NOMO-1 treated with dmso at 0.1 percent for 144 hours (cell line): ENCODE data around the gene RCOR2.

Experiments used
- DNase-seq: peaks from one replicate; lab custom pipeline; 2025; ENCODE audit not compliant: unreplicated experiment; lab: John Stamatoyannopoulos, UW

The RCOR2 gene

DNA sequence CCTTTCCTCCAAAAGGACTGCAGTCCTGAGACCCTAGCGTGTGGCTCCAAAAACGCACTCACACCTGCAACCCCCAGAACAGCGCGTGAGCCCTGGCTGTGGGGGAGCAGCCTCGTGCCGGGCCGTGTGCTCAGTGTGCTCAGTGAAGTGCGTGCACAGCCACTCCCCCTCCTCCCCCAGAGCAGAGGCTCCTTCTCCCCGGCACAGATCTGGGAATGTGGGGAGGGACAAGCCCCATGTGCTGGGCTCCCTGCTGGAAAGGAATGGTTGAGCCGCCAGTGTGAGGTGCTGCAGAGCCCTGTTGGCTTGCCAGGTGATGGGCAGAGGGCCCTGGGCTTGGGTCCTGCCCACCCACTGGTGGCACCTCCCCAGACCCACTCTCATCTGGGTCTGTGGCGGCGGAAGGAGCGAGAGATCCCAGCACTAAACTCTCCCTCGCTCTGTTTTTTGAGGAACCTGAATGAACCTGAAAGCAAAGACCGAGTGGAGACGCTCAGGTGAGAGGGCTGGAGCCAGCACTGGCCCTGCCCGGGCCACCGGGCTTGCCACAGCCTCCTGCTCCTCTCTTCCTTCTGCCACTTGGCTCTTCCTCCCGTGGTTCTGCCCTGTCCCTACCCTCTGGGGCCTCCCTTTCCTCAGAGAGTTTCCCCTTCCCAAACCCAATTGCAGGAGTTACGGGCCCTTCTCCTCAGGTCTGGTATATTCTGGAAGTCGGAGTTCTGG lies 9.0 kb downstream of the RCOR2 start:
- DNase-seq: no peak

DNA sequence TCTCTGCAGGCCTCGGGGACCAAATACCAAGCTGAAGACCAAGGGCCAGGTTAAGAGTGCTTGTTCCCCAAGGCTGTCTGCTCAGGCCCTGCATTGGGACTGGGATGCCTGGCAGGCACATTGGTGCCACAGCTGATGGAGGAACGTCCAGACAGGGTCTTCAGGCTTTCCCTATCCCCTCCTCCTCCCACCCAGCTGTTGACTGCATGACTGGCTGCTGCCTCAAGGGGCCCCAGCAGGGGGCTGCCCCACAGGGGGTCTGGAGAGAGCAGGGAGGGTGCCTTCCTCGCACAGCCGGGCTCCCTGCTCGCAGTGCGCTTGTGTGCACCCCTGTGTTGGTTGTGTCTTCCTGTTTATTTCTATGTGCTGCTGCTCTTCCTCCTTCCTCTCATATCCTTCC lies 9.9 kb downstream of the RCOR2 start:
- DNase-seq: no peak

DNA sequence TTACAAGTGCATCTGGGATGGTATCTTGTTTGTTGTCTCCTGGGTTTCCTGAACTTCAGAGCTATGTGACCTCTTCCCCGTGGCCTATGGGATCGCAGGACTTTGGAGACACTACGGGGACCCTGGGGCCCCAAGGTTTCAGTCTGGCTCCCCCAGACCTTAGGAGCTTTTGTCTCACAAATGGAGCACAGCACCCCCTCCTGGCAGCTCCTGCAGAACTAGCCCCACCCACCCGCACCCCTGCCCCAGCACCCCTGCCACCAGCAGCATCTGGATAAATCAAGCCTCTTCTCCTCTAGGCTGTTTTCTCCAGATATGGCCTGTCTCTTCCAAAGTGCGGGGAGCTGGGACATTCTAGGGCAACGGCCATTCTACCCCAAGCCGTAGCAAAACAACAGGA lies 10.4 kb downstream of the RCOR2 start:
- no peak for DNase-seq

DNA sequence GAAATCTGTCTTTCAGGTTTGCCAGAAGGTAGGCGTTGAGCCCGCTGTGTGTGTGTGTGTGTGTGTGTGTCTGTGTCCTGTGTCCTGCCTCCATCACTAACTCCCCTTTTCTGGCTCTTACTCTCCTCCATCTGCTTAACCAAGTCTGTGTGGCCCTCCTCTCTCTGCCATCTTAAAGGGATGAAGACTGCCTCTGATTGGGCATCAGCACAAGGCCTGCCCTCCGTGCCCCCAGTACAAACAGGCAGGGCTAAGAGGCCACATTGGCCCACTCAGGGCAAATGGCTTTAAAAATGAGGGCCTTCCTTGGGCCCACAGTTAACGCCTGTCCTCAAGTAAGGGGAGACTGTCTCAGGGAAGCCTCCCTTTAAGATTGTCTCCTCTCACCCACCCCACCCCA lies 10.9 kb downstream of the RCOR2 start:
- no peak for DNase-seq

DNA sequence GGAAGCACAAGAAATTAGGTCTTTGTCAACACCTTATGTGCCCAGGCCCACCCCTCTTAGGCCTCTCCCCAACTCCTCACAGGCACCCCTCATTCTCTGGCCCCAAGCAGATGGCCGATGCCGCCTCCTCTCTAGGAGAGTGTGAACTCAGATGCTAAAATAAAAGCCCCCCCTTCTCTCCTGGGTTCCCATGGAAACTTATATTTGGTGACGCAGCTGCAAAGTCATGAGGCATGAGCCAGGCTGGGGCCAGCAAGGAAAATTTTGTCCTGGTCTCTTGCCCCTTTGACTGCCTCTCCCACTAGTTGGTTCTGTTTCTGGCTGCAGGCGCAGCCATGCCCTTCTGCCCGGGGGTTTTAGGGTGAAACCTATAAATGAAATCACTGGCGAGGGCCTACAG lies 11.8 kb downstream of the RCOR2 start:
- DNase-seq: no peak

DNA sequence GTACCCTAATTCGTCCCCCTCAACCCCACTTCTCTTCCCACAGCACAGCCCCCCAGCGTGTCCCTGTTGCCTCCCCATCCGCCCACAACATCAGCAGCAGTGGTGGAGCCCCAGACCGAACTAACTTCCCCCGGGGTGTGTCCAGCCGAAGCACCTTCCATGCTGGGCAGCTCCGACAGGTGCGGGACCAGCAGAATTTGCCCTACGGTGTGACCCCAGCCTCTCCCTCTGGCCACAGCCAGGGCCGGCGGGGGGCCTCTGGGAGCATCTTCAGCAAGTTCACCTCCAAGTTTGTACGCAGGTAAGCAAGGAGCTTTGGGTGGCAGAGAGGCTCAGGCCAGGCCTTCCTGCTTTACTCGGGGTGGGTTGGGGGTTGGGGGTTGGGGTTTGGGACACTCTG lies 12.2 kb downstream of the RCOR2 start:
- no peak for DNase-seq

DNA sequence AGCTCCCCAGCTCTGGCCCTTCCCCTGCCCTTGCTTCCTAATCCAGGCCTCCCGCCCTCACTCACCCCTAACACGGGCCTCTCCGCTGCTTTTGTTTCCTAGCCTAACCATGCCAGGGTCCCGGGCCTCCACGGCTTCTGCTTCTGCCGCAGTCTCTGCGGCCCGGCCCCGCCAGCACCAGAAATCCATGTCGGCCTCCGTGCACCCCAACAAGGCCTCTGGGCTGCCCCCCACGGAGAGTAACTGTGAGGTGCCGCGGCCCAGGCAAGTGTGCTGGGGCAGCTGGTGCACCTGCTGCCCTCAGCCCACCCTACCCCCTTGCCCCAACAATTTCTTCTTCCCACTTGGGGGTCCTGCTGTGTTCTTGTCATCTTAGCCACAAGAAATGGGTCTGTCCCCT lies 13.1 kb downstream of the RCOR2 start:
- DNase-seq: no peak

DNA sequence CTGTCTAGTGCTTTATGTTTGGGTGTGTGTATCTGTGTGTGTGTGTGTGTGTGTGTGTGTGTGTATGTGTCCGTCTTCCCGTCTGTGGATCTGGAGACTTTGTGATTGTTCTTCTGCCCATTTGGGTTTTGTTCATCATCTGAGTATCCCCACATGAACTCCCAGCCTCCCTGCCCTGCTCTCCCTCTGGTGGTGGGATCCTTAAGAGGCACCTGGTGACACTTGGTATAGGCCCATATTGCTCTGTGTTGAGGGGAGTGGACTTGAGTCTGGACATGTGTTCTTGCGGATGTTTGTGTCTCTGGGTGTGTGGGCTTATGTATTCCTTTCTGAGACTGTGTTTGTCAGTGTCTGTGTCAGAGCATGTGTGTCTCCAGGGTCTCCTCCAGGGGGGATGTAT lies 15.3 kb downstream of the RCOR2 start:
- DNase-seq: no peak

DNA sequence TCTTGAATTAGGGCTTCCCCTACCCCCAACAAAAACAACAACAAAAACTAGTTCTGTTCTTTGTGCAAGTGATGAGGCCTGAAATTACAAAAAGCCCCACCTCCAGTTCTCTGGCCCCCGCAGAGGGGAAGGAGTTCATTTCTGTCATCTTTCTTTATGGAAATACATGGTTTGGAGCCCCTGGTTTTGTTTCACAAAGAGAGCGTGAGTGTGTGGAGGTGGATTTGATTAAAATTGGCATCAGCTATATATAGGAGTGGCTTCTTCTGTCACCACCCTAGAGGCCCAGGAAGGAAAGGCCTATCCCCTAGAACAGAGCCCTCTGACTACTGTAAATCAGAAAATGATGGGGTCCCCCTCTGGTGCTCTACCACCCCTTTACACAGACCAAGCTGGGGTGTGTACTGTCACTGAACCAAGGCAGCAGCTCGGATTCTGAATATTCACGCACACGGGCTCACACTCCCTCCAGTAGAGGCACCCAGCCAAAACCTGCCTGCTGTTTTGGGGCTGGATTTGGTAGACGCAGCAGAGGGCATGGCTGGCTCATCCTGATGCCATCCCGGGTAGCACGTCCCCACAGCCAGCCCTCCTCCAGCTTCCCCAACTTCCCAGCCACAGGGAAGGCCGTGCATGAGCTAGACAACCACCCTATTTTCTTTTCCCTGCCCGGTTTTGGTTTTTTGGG lies 19.4 kb downstream of the RCOR2 start:
- DNase-seq: no peak

DNA sequence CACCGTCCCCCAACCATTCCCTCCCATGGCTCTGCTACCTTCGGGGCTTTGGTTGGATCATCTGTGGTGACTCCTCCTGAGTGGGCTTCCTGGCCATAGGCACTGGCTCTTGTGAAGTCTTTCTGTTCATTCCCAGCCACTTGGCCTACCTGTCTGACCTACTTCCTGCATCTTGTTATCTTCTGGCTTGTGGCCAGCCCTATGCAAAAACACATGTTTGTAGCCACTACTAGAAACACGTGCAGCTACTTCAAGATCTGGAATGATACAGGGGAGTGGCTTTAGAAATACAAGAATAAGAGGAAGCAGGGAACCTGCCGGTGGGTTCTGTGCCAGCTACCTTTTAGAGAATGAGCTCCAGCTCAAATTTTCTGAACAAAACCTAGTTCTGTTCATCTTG lies 20.9 kb downstream of the RCOR2 start:
- DNase-seq: no peak

DNA sequence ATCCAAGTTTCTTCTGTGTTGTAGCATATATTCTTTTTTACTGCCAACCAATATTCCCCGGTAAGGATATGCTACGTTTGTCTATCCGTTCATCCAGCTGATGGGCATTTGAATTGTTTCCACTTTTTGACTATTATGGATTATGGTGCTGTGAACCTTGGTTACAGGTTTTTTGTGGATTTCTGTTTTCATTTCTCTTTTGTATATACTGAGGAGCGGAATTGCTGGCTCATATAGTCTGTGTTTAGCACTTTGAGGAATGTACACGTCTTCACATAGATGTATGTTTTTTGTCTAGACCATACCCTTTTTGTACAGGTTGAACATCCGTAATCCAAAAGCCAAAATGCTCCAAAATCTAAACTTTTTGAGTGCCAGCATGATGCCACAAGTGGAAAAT lies 23.6 kb downstream of the RCOR2 start:
- no peak for DNase-seq

DNA sequence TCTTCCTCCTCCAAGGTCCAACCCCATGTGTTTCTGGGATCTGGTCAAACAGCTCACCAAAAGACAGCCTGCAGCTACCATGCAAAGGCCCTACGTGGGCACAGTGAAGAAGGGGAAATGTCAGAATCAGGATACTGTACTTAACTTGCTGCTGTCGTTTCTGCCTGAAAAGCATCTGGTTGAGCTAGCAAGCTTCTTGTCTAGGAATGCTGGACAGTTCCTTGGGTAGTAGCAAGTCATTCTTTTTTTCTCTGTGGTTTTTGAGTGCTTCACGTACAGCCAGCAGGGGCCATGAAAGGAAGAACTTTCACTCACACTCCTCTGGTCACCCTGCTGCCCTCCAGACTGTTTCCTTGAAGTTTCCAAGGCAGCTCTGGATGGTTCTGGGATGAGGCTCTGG lies 24.7 kb downstream of the RCOR2 start:
- DNase-seq: no peak

DNA sequence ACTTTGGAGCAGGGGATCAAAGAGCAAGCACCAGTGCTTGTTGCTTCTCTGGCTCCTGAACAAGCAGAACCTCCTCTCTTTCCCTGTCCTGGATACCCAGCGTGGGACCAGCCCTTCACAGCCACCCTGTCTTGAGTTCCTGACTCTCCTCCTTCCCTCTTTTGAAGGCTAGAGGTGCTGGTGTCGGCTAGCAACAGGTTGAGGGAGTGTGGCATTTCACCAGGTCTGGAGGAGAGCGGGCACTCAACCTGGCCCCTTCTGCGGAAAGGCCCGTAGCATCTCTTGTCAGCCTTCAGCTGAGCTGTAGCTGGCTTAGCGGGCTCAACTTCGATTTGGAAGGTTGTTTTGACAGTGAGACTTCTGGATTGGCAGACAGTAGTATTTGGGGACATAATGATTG lies 26.6 kb downstream of the RCOR2 start:
- no peak for DNase-seq

DNA sequence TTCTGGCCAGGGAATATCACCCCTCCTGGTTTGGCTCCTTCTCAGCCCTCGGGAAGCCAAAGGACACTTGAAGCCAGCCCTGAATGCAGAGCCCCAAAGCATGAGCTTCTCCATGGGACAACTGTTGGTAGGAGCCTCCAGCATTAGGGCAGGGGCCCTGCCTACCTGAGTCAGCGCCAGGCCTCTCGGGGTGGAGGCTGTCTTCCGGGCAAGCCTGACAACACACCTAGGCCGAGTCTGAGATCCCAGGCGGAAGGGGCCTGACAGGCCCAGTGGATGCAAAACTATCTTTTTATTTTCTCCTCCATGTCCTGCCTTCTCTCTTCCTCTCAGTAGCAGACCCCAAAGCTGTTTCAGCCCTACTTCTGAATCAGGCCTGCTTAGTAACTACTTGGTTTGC lies 27.6 kb downstream of the RCOR2 start:
- no peak for DNase-seq

DNA sequence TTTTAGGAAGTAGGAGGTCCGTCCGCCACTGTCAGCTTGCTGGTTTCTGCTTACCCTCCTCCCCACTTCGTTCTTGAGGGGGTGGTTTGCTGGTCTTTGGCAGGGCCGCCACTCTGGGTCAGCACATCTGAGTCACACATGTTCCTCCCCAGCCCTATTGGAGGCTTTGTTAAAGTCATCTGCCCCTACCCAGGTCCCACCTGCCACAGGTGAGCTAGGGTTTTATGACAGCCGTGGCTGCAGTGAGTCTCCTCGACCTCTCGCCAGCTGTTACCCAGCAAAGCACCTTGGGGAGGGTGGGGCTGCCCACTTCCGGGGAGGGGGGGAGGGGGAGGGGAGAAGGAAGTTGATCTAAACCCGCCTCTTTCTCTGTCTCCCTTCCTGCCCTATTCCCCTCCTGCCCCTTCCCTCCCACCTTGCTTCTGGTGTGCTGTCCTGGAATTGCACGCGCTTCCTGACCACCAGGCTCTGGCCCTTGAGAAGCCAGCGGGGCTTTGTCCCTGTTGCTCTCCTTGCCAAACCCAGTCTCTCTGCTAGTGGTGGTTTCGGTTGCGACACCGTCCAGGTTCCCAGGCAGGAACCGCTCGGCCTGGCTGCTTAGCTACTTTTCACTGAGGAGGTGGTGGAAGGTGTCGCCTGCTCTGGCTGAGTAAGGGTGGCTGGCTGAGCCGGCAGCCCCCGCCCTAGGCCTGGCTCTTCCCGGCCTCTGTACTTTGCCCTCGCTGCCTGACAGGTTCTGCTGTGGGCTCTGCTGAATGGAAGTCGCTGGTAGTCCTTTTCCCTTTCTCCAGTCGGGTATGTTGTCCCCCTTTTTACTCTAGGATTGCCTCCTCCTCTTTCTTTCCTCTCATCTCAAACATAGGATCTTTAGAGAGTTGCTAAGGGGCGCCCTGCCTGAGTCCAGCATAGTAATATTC lies 28.5 kb downstream of the RCOR2 start:
- peak; percentile 54 for DNase-seq

DNA sequence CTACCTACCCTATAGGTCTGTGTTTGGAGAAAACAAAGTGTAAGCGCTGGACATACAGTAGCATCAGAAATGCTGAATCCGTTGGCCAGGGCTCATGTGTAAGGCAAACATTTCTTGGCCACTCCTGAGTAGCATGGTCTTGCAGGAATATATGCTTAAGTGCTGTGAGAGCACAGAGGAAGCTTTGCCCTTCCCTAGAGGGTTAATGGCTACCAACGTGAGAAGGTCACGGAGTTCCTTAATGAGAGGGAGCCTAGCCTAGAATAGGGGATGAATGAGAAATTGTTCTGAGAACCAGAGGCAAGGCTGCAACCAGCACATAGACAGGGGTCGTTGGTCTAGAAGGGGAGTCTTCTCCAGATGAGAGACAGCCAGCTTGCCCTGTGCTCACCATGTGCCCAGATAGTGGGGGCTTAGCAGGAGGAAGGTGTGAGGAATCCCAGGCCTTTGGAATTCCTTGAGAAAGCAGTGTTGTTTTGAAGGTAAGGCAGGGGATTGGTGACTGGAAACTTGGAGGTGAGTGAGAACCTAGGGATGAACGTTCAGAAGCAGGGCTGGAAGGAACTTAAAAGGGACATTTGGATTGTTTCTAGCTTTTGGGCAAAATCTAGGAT lies 29.5 kb downstream of the RCOR2 start:
- DNase-seq: no peak

DNA sequence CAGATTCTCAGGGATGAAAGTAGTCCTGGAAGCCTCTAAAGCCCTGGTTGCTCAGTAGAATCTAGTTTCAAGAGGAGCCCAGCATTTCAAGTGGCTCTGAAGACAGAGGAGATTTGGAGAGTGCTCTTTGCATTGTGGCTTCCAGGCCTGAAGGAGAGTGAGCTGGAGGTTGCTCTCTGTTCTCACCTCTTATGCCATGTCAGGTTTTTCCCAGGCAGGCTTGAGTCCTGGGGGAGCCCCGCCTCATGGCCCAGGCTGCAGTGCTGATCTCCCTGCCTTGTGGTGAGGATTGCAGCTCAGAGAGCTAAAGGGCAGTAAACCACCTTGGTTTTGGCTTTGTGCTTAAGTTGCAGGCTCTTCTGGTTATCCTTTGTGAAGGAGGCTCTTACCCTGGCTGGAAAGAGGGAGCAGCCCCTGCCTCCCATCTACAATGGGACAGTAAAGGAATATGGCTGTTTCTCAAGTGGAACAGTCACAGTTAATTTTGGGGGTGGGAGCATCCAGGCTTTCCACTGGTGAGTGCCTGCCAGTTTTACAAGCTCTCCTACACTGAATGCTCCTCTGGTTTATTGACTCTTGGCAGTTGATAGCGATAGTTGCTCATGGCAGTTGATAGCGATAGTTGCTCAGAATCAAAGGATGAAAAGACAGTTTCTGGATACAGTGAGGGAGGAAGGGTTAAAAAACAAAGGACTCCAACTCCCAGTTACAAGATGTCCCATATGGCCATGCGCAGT lies 32.6 kb downstream of the RCOR2 start:
- no peak for DNase-seq

DNA sequence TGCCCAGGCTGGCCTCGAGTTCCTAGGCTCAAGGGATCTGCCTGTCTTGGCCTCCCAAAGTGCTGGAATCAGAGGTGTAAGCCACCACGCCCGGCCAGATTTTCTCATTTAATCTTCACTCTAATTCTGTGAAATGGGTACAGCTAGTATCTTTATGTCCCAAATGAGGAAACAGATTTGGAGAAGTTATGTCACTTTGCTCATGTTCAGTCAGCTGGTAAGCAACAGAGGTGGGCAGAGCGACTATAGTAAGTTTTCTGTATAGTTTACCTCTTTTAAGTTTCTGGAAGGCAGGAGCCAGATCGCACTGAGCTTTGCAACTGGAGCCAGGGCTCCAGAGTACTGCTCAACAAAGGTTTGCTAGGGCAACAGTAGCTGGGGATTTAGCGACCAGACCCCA lies 33.2 kb downstream of the RCOR2 start:
- no peak for DNase-seq

DNA sequence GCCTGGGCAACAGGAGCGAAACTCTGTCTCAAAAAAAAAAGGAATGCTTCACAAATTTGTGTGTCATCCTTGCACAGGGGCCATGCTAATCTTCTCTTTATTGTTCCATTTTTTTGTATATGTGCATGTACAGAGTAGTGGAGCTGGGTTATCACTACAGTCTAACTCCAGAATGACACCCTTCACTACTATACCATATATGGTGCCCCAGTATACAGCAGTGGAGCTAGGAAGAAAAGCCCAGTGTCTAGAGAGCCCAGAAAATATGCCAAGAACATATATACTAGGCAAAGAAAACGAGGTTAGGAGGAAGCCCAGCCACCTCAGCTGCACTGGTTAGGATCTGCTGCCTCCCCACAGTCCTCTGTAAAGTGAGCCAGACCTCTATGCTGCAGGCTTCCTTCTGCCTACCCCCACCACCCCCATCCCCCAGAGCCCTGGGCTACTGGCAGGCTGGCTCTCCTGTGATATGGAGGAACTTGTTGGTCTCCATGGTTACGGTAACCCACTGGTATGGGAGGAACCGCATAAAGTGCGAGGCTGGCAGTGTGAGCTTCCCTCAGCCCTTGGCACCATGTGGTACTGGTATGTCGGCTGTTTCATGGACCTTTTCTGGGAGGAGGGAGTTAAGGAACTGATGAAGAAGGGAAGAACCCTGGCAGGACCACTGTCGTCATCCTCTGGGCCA lies 34.3 kb downstream of the RCOR2 start:
- DNase-seq: no peak

DNA sequence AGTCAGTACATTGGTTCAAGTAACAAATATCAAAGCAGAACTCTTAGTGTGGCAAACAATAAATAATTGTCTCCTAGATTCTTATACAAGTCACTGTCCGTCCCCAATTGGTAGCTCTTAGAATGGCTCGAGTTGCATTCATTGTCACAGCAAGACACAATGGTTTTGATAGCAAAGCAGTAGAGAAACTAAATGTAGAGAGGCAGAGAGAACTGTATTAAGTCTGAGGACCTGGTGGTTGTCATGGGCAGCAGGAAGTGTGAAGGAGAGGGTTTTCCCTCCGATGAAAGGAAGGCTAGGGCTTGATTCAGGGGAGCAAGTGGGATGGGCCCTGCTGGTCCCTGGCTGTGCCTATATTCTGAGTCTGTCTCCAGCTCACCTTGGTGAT lies 36.6 kb downstream of the RCOR2 start:
- no peak for DNase-seq
